Measurements from ENCODE around the gene MOB1B.

- TF ChIP-seq TCF12 (IDR thresholded peaks at IDR 0.05; ENCODE audit: low read depth) (no peak), RAD21 (IDR thresholded peaks at IDR 0.05; ENCODE audit: low read depth) (no peak), EGR1 (IDR thresholded peaks at IDR 0.05) (no peak), FOXM1 (IDR thresholded peaks at IDR 0.05; ENCODE audit: borderline replicate concordance, low read depth) (no peak), CREB1 (IDR thresholded peaks at IDR 0.05; ENCODE audit: low read depth) (no peak), EP300 (IDR thresholded peaks at IDR 0.05; ENCODE audit: borderline replicate concordance) (no peak)
- TF ChIP-seq, protein P1, sequence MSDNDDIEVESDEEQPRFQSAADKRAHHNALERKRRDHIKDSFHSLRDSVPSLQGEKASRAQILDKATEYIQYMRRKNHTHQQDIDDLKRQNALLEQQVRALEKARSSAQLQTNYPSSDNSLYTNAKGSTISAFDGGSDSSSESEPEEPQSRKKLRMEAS (IDR thresholded peaks at IDR 0.05): no peak
Observed at GRCh38 chr4:70920592-70920991, 18.4 kb downstream of the MOB1B start.
